Bronchial epithelial cell (primary cell): Measurements from ENCODE around the gene RAPGEFL1. TPM values are rescaled to one million over a fixed set of nuclear protein-coding genes. Genes with fewer than 3 reads are reported as not detected.
A peak's percentile ranks its signal among the peaks of the same experiment; 100 is the strongest.

Experiments used
- DNase-seq: peaks from one replicate; pipeline ENCODE4 v3.0.0-alpha.2; 2010; ENCODE audit warnings: low read depth
- FAIRE-seq: peaks from 2 replicates; lab custom pipeline; 2011; peaks lifted over from hg19 to GRCh38; lab: Jason Lieb, UNC
- H3K27me3 ChIP-seq: 2 replicates; pipeline ENCODE4 v1.5.1; 2011; ENCODE audit warnings: low read length; ENCODE audit not compliant: control insufficient read depth, insufficient read depth
- H3K36me3 ChIP-seq: 2 replicates; pipeline ENCODE4 v1.5.1; 2011; ENCODE audit warnings: low read length; ENCODE audit not compliant: control insufficient read depth, insufficient read depth
- H3K4me3 ChIP-seq: 2 replicates; pipeline ENCODE4 v1.5.1; 2011; ENCODE audit warnings: mild to moderate bottlenecking, low read depth, low read length, control low read depth
- total RNA-seq: library from RNA; depleted of rRNA; stranded (reverse); fragments of >200 nt; gene quantifications from 2 replicates; pipeline ENCODE4 v1.2.1, GENCODE V29; 2014
- TF ChIP-seq, protein P1 (sequence below): IDR thresholded peaks from 2 replicates; pipeline ENCODE4 v1.5.1; 2011; ENCODE audit warnings: mild to moderate bottlenecking, moderate library complexity, low read length, control low read depth, inconsistent platforms; ENCODE audit not compliant: insufficient read depth, severe bottlenecking

RAPGEFL1 gene
- total RNA-seq, 1 donor from 2014 or later: 11.1 TPM

DNA sequence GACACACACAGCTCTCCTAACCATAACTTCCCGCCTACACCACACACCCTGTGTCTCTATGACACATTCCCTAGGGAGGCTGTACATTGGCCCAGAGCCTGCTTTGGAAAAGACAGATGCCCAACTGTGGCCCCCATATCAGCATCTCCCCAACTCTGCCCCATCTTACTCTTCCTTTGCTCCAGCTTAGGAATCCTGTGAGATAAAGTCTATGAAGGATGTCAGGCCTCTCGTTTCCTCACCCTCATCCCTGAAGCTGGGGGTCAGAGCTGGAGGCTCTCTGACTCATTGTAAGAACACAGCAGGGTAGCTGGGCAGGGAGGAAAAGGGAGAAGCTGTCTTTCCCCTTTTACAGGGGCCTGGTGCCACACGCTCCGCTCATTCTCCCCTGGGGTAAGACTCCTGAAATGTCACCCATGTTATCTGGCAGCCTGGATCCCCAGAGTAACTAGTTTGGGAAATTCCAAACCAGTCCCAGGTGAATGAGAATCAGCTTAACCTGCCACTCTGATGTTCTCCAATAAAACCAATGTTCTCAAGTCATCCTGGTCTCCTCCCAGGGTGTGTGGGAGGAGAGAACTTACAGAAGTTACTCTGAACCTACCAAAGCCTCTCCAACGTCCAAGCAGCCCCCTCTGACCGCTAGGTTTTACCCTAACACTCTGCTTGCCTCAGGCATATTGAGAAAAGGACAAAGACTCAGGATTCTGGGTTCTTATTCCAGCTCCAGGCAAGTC lies 2.8 kb downstream of the RAPGEFL1 start:
- FAIRE-seq (peak; percentile 43), DNase-seq (peak; percentile 61)
- Histone ChIP-seq H3K4me3 (peak overlapping the region; percentile 22), H3K36me3 (peaks cover 11% of the 10 kb centered on the region), H3K27me3 (no peaks in the 10 kb centered on the region)
- TF ChIP-seq, protein P1, sequence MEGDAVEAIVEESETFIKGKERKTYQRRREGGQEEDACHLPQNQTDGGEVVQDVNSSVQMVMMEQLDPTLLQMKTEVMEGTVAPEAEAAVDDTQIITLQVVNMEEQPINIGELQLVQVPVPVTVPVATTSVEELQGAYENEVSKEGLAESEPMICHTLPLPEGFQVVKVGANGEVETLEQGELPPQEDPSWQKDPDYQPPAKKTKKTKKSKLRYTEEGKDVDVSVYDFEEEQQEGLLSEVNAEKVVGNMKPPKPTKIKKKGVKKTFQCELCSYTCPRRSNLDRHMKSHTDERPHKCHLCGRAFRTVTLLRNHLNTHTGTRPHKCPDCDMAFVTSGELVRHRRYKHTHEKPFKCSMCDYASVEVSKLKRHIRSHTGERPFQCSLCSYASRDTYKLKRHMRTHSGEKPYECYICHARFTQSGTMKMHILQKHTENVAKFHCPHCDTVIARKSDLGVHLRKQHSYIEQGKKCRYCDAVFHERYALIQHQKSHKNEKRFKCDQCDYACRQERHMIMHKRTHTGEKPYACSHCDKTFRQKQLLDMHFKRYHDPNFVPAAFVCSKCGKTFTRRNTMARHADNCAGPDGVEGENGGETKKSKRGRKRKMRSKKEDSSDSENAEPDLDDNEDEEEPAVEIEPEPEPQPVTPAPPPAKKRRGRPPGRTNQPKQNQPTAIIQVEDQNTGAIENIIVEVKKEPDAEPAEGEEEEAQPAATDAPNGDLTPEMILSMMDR: no peak

GRCh38 chr17:40180694-40181093 lies 3.4 kb downstream of the RAPGEFL1 start:
- no peak overlapping the region for H3K4me3 ChIP-seq
- DNase-seq (peak; percentile 18), FAIRE-seq (no peak)
- TF ChIP-seq, protein P1: no peak
- H3K27me3 ChIP-seq: no peaks in the 10 kb centered on the region
- H3K36me3 ChIP-seq: peaks cover 10% of the 10 kb centered on the region

GRCh38 chr17:40181205-40181604 lies 3.9 kb downstream of the RAPGEFL1 start:
- Histone ChIP-seq H3K36me3 (peaks cover 9% of the 10 kb centered on the region), H3K27me3 (no peaks in the 10 kb centered on the region), H3K4me3 (no peak overlapping the region)
- DNase-seq: no peak
- FAIRE-seq: no peak
- TF ChIP-seq, protein P1: no peak

- TF ChIP-seq, protein P1: no peak
- Histone ChIP-seq H3K36me3 (peaks cover 11% of the 10 kb centered on the region), H3K4me3 (no peak overlapping the region), H3K27me3 (no peaks in the 10 kb centered on the region)
- DNase-seq (no peak), FAIRE-seq (no peak)
These were observed 5.3 kb downstream of the RAPGEFL1 start for GRCh38 chr17:40182606-40183005.

DNA sequence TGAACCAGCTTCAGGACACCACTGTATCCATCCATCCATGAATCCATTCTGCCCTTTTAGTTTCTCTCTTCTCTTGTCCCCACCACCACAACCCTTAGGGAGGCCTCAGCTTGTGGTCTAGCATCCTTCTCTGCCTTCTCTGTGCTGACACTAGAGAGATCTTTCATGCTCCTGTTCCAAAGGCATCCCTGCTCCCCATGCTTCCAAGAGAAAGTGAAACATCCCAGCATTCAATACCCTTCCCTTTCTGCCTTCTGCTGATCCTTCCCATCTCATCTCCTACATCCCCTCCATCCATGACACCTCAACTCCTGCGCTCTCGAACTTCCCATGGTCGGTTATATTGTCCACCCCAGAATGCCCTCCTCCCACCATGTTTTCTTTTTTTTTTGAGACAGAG lies 10.0 kb downstream of the RAPGEFL1 start:
- Histone ChIP-seq H3K36me3 (peaks cover 20% of the 10 kb centered on the region), H3K27me3 (no peaks in the 10 kb centered on the region), H3K4me3 (no peak overlapping the region)
- TF ChIP-seq, protein P1: no peak
- FAIRE-seq (no peak), DNase-seq (no peak)

DNA sequence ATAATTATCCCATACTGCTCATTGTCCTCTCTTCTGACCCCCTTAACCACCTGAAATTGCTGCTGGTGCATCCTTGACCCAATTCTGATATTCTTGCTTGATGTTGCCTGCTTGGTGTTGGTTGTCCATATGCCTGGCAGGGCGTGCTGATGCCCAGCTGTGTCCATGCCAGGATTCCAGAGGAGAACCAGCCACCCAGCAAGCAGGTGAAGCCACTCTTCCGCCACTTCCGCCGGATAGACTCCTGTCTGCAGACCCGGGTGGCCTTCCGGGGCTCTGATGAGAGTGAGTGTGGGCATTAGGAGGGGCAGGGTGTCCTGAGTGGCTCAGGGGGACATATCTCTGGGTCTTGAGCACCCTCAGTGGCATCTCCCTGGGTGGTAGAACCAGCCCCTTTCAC lies 11.4 kb downstream of the RAPGEFL1 start:
- H3K27me3 ChIP-seq: no peaks in the 10 kb centered on the region
- TF ChIP-seq, protein P1: no peak
- no peak overlapping the region for H3K4me3 ChIP-seq
- FAIRE-seq (no peak), DNase-seq (no peak)
- H3K36me3 ChIP-seq: peaks cover 32% of the 10 kb centered on the region
